Measurements from ENCODE around the gene PPP1R3D. TPM values are rescaled to one million over a fixed set of nuclear protein-coding genes. Genes with fewer than 3 reads are reported as not detected.

The PPP1R3D gene
- total and polyA plus RNA-seq, 9 of the 15 experiments (the other 6 are each of a cell fraction or from before 2014, with no cell fraction given), result 0.35 to 3.3 (median 1.8) TPM

DNA sequence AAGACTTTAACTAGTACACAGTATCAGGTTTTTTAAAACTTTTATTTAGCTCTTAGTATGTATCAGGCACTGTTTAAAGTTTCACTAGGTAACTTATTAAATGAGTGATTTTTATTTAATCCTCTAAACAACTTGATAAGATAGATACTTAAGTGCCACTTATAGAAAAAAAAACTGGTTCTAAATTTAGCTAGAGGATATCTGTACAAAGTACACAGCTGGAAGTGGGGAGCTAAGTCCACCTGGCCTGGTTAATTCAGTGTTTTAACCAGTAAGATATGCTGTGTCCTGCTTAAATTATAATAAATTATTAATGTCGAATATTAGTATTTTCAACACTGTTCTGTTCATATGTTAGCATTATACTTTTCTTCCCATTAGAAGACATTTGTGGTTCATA lies 44.2 kb downstream of the PPP1R3D start:
- Histone ChIP-seq H2AFZ (ENCODE audit: low read depth, low read length) (no peak overlapping the region), H3K4me2 (ENCODE audit: insufficient read depth, low read length) (no peak overlapping the region), H3K9me1 (ENCODE audit: control insufficient read depth, insufficient read depth, low read length) (no peaks in the 10 kb centered on the region), H3K36me3 (ENCODE audit: control insufficient read depth, insufficient read depth, low read length) (no peaks in the 10 kb centered on the region), H3K79me2 (ENCODE audit: control insufficient read depth, insufficient read depth, low read length) (no peaks in the 10 kb centered on the region), H3K9me3 (replicated peaks; ENCODE audit: control insufficient read depth, insufficient read depth, low read depth, low read length) (no peaks in the 10 kb centered on the region), H3K9ac (ENCODE audit: insufficient read depth in 1 of 2, low read depth in 2 of 2, low read length in 2 of 2) (no peak overlapping the region), H3K4me3 (no peak overlapping the region), H3K27ac (ENCODE audit: extremely low read depth, low read depth, low read length) (no peak overlapping the region), H4K20me1 (replicated peaks; ENCODE audit: control insufficient read depth, insufficient read depth, low read length) (no peaks in the 10 kb centered on the region), H3K27me3 (ENCODE audit: control insufficient read depth in 2 of 2, insufficient read depth in 2 of 2, low read length in 2 of 2) (no peaks in the 10 kb centered on the region), H3K4me1 (replicated peaks in 1 of 2; ENCODE audit: control insufficient read depth in 2 of 2, insufficient read depth in 2 of 2, low read length in 2 of 2) (no peaks in the 10 kb centered on the region)
- no peak for ATAC-seq
- FAIRE-seq, result no peak
- ChIA-PET CTCF (ENCODE audit: low intra/inter-chr PET ratio) (no interaction called here), POLR2A (no interaction called here)
- no peak for DNase-seq (ENCODE audit: extremely low read depth in 1 of 4, low spot score in 3 of 4)
- WGBS (ENCODE audit: insufficient coverage, low coverage, missing lambda C conversion rate), result 0% methylated on average over 1 of the region's 1 CpG
- no TSS peak for BruUV-seq (replicated peaks)
- intact Hi-C loops (cut with micrococcal nuclease) (no loop called here), in situ Hi-C loops (cut with MboI) (no loop called here)
- TF ChIP-seq KLF16 (IDR thresholded peaks at IDR 0.05), result no peak
- no peak for TF ChIP-seq ILF3 (IDR thresholded peaks at IDR 0.05; ENCODE audit: borderline replicate concordance)
- TF ChIP-seq, protein P1, sequence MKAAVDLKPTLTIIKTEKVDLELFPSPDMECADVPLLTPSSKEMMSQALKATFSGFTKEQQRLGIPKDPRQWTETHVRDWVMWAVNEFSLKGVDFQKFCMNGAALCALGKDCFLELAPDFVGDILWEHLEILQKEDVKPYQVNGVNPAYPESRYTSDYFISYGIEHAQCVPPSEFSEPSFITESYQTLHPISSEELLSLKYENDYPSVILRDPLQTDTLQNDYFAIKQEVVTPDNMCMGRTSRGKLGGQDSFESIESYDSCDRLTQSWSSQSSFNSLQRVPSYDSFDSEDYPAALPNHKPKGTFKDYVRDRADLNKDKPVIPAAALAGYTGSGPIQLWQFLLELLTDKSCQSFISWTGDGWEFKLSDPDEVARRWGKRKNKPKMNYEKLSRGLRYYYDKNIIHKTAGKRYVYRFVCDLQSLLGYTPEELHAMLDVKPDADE (conservative IDR thresholded peaks at IDR 0.05; ENCODE audit: control insufficient read depth, low read depth, low read length), result no peak
- TF ChIP-seq ETV6 (IDR thresholded peaks at IDR 0.05; ENCODE audit: borderline replicate concordance in 1 of 2, low read depth in 2 of 2, low read length in 1 of 2), result no peak
- TF ChIP-seq ETV6 (CRISPR knock-in tag; IDR thresholded peaks at IDR 0.05; ENCODE audit: borderline replicate concordance), result no peak
- no peak for TF ChIP-seq CBX5 (IDR thresholded peaks at IDR 0.05; ENCODE audit: borderline replicate concordance, low read depth)
- TF ChIP-seq MECOM (CRISPR knock-in tag; IDR thresholded peaks at IDR 0.05), result no peak
- TF ChIP-seq, protein P2, sequence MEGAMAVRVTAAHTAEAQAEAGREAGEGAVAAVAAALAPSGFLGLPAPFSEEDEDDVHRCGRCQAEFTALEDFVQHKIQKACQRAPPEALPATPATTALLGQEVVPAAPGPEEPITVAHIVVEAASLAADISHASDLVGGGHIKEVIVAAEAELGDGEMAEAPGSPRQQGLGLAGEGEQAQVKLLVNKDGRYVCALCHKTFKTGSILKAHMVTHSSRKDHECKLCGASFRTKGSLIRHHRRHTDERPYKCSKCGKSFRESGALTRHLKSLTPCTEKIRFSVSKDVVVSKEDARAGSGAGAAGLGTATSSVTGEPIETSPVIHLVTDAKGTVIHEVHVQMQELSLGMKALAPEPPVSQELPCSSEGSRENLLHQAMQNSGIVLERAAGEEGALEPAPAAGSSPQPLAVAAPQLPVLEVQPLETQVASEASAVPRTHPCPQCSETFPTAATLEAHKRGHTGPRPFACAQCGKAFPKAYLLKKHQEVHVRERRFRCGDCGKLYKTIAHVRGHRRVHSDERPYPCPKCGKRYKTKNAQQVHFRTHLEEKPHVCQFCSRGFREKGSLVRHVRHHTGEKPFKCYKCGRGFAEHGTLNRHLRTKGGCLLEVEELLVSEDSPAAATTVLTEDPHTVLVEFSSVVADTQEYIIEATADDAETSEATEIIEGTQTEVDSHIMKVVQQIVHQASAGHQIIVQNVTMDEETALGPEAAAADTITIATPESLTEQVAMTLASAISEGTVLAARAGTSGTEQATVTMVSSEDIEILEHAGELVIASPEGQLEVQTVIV (CRISPR knock-in tag; IDR thresholded peaks at IDR 0.05; ENCODE audit: borderline replicate concordance), result no peak
- TF ChIP-seq, protein P3, sequence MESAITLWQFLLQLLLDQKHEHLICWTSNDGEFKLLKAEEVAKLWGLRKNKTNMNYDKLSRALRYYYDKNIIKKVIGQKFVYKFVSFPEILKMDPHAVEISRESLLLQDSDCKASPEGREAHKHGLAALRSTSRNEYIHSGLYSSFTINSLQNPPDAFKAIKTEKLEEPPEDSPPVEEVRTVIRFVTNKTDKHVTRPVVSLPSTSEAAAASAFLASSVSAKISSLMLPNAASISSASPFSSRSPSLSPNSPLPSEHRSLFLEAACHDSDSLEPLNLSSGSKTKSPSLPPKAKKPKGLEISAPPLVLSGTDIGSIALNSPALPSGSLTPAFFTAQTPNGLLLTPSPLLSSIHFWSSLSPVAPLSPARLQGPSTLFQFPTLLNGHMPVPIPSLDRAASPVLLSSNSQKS (CRISPR knock-in tag; IDR thresholded peaks at IDR 0.05), result no peak
- no peak for TF ChIP-seq STAG1 (CRISPR knock-in tag; IDR thresholded peaks at IDR 0.05; ENCODE audit: borderline replicate concordance)
- TF ChIP-seq HDAC8 (tag; IDR thresholded peaks at IDR 0.05), result no peak
- TF ChIP-seq EWSR1 (IDR thresholded peaks at IDR 0.05; ENCODE audit: borderline replicate concordance, low read depth, partially characterized antibody), result no peak
- no peak for TF ChIP-seq ZNF507 (tag; conservative IDR thresholded peaks at IDR 0.05)
- no peak for TF ChIP-seq BRD9 (IDR thresholded peaks at IDR 0.05; ENCODE audit: low read depth, partially characterized antibody)
- TF ChIP-seq NFE2 (IDR thresholded peaks at IDR 0.05; ENCODE audit: low read depth), result no peak
- TF ChIP-seq RUNX1 (IDR thresholded peaks at IDR 0.05; ENCODE audit: low read depth), result no peak
- no peak for TF ChIP-seq CBX2 (IDR thresholded peaks at IDR 0.05; ENCODE audit: insufficient read depth, low read length, poor library complexity, severe bottlenecking)
- TF ChIP-seq MCM2 (IDR thresholded peaks at IDR 0.05; ENCODE audit: low read depth), result no peak
- no peak for TF ChIP-seq ZNF253 (CRISPR knock-in tag; conservative IDR thresholded peaks at IDR 0.05)
- TF ChIP-seq FOXJ3 (CRISPR knock-in tag; IDR thresholded peaks at IDR 0.05), result no peak
